Mammary epithelial cell (primary cell): Measurements from ENCODE around the gene MYMK.

Experiments
- EZH2 ChIP-seq: IDR thresholded peaks from 2 replicates; pipeline ENCODE4 v1.6.1; 2012; ENCODE audit warnings: low read length, inconsistent platforms, borderline replicate concordance
- TF ChIP-seq, protein P1 (sequence below), 2 donors: IDR thresholded peaks in 1 of 2; conservative IDR thresholded peaks in 1 of 2; 2 replicates each; pipeline ENCODE4 v1.5.1; 2011 to 2012; ENCODE audit warnings: inconsistent platforms in 2 of 2, low read length in 2 of 2, mild to moderate bottlenecking in 2 of 2, control low read depth in 1 of 2, low read depth in 1 of 2; ENCODE audit not compliant: insufficient read depth in 1 of 2; ENCODE audit errors: extremely low read depth in 1 of 2

DNA sequence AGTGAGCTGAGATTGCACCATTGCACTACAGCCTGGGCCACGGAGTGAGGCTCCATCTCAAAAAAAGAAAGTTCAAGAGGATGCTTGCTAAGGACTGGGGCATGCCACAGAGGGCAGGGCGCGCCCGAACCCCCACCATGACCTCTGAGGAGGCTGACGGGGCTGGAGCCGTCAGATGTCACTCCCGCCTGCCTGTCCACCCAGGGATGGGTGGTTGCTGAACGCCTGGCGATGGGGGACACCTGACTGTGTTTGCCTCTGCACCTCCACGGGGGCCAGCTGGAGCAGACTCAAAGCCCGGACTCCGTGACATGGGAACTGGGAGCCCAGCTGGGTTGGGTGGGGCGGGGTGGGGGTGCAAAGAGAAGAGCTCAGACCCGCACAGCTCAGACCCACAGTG is 41.6 kb upstream of the MYMK start:
- no peak for TF ChIP-seq EZH2
- TF ChIP-seq, protein P1, sequence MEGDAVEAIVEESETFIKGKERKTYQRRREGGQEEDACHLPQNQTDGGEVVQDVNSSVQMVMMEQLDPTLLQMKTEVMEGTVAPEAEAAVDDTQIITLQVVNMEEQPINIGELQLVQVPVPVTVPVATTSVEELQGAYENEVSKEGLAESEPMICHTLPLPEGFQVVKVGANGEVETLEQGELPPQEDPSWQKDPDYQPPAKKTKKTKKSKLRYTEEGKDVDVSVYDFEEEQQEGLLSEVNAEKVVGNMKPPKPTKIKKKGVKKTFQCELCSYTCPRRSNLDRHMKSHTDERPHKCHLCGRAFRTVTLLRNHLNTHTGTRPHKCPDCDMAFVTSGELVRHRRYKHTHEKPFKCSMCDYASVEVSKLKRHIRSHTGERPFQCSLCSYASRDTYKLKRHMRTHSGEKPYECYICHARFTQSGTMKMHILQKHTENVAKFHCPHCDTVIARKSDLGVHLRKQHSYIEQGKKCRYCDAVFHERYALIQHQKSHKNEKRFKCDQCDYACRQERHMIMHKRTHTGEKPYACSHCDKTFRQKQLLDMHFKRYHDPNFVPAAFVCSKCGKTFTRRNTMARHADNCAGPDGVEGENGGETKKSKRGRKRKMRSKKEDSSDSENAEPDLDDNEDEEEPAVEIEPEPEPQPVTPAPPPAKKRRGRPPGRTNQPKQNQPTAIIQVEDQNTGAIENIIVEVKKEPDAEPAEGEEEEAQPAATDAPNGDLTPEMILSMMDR (conservative IDR thresholded peaks at IDR 0.05 in 1 of 2, IDR thresholded peaks at IDR 0.05 in 1 of 2; ENCODE audit: extremely low read depth in 1 of 2, insufficient read depth in 1 of 2, low read depth in 1 of 2, low read length in 2 of 2): no peak
